Activated naive CD4-positive, alpha-beta T cell (primary cell): ENCODE data around the gene GRID1.
"Not testable (repeated sequence)": the region's sequence is repeated elsewhere in the genome, so short reads cannot be mapped to it uniquely, and the experiment has no call there.

ENCODE experiments used
- DNase-seq, 4 experiments: peaks; one replicate each; lab custom pipeline; 2025; lab: John Stamatoyannopoulos, UW

The GRID1 gene

DNA sequence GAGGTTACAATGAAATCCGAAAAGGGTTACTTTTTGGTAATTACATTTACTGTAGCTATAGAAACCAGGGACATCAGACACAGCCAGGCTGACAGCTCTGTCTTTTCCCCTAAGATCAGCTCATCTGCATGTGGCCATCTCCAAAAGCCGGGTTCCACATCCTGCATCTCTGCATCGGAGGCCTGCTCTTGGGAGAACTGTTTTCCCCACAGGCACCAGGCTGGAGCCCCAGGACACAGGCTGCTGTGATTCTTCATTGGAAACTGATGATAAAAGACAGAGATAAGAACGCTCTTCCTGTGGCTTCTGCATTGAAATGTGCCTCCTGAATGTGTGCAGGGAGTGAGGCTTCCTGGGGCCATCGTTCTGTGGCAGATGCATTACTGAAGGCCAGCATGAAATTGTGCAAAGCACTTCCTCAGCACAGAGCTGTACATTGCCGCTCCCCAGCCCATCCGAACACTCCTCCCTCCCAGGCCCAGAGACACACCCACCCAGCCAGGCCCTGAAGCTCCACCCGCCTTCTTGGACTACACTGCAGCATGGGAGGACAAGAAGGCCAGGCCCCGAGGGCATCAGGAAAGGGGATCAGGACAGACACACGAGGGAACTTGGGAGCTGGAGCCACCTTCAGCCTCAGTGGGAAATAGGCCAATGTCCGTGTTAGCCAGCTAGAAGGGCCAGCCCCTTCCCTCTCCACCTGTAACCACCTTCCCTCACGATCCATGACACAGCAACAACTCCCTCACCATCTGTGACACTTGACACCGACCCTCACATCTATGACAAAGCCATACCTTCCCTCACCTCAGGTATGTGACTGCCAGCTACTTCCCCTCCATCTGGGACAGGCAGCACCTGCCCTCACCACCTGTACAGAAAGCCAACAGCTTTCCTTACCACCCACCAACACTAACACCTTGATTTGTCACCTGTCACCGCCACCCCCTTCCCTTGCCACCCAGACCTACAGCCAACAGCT is 113.2 kb downstream of the GRID1 start:
- no peak for DNase-seq

DNA sequence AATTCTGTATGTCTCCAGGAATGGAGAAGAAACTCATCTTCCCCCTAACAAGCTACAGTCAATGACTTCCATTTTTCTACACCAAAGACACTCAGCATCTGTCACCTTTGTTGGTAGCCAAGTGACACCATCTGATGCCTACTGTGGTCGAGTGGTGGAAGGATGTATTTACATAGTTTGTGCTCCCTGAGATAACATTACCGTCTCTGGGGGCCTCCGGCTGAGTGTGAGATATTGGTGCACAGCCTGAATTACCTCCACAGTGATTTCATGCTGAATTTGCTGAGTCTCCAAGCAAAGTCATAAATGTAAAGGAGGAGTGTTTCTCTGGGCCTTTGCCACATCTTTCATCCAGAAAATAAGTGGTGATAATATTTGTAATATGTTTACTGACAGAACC is 114.0 kb downstream of the GRID1 start:
- no peak for DNase-seq

DNA sequence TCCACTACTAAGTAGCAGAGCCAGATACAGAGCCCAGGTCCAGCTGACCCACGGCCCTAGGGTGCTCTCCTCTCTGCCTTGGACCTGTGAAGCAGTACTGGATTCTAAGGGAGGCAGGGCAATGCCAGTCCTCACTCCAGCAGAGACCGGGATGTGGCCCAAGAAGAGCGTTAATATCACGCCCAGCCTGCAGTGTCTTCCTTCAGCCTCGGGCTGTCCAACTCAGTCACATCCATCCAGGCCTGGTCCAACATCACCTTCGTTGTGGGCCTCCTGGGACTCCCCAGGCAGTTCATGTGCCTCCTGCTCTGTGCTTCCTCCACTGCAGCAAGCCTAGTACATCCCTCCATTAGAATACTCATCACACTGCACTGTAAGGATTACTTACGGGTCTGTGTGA is 114.5 kb downstream of the GRID1 start:
- no peak for DNase-seq

DNA sequence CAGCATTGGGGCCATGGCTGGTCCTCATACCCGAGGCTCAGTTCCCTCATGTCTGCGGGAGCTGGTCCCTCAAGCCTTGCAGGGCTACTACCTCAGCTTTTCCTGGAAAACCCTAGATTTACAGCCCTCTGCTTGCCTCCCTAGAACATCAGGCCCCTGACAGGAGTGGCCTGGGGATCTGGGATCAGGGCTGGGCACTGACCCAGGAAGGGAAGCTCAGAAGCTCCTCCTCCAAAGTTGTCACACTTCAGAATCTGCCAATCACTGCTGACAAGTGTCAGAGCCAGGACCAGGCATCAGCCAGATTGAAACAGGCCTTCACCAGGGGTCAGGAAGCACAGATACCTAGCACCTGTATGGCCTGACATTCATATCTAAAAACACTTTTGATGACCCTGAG is 115.2 kb downstream of the GRID1 start:
- no peak for DNase-seq

DNA sequence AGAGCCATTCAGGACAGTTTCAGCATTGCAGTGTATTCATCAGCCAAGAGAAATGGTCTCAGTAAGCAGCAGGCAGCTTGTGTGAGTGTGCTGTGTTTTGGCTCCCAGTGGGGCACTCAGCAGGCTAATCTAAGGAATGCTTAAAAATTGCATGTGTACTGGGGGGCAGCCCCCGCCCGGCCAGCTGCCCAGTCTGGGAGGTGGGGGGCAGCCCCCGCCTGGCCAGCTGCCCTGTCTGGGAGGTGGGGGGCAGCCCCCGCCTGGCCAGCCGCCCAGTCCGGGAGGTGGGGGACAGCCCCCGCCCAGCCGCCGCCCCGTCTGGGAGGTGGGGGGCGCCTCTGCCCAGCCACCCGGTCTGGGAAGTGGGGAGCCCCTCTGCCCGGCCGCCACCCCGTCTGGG is 116.2 kb downstream of the GRID1 start:
- DNase-seq = no peak

DNA sequence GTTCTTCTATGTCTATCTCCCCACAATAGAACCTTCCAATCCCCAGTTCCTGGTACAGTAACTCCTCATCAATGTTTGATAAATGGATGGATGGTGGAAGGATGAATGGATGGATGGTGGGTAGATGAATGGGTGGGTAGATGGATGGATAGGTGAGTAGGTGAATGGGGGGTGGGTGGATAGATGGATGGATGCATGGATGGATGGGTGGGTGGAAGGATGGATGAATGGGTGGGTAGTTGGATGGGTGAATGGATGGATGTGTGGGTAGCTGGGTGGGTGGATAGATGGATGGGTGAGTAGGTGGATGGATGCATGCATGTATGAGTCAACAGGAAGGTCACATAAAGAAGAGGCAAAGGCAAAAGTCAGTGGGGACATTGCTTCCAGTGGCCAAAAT is 116.8 kb downstream of the GRID1 start:
- no peak for DNase-seq

DNA sequence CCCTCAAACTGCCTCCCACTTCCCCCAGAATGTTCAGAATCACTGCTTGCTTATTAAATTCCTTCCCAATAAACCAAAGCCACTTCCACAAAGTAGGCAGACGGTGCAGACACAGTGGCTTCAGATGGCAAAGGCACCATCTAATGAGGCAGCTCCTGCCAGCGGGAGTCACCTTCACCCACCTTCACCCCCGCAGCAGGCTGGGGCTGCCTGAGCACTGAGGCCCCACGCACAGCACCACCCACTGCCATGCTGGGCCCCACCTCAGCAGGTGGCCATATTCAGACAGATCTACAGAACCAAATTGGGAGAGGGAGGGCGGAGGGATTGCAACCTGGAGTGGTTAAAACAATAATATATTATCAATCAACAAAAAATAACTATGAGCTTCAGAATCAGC is 118.5 kb downstream of the GRID1 start:
- no peak for DNase-seq

DNA sequence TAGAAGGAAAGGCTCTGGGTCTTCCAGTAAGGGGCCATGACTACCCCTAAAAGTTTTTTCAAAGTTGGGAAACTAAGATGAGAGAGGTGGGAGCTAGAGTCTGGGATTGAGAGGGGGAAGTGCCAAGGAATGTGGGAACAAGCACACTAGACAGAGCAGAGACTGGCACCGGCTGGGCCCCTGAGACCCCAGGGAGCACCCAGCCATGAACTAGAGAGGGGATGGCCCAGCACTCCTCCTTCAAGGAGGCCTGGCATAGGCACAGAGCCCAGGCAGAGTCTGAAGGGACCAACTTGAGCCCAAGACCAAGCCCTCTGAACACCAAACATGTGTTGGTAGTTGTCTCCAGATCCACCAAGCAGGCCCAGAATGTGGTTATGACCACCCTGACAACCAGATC is 119.0 kb downstream of the GRID1 start:
- DNase-seq = no peak

DNA sequence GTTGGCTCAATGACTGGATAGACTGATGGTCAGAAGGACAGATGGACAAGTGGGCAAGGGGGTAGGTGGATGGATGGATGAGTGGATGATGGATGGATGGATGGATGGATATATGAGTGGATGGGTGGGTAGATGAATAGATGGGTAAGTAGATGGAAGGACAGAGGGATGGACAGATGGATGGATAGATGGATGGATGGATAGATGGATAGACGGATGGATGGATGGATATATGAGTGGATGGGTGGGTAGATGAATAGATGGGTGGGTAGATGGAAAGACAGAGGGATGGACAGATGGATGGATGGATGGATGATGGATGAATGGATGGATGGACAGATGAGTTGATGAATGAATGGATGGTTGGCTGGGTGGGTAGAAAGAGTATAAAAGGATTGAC is 119.5 kb downstream of the GRID1 start:
- DNase-seq = no peak

DNA sequence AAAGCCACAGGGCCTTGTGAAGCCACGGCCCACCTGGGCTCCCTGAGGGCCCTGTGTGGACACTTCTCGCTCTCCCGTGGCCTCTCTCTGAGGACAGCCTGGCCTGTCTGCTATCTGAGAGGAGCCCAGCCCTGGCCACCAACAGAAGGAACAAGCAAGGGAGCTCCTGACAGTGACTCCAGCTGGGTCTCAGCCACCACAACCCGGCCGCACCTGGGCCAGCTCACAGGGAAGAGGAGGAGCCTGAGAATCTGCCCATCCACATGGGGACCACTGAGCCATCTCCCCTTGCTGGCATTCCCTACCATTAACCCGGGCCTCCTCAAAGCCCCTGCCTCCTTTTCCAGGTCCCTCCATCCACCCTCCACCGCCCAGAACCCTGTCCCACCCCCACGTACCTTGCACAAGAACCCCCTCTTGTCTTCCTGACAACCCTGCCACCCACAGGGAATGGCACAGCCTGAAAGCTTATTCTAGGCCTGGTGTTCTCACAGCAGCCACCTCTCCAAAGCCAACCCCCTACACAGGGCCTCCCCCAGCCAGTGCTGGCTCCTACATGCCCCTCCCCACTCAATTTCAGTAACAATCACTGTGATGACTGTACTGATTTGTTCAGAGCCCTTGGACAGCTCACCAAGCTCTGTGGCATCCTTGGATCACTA is 120.2 kb downstream of the GRID1 start:
- no peak for DNase-seq

DNA sequence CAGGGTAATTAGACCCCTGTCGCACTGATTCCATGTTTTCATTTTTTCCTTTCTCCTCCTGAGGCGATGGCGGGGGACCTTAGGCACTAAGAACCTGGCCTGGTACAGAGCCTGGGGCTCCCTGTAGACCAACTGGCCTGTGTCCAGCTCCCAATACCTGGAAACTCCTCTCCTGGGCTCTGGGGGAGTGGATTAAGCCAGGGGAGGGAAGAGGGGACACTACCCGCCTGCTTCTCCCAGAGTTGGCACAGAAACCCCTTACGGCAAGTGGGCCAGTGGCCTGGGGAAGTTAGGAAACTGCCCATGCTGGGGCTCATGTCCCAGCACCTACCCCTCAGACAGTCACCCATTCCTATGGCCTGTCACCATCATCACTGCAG is 121.6 kb downstream of the GRID1 start:
- DNase-seq = no peak

DNA sequence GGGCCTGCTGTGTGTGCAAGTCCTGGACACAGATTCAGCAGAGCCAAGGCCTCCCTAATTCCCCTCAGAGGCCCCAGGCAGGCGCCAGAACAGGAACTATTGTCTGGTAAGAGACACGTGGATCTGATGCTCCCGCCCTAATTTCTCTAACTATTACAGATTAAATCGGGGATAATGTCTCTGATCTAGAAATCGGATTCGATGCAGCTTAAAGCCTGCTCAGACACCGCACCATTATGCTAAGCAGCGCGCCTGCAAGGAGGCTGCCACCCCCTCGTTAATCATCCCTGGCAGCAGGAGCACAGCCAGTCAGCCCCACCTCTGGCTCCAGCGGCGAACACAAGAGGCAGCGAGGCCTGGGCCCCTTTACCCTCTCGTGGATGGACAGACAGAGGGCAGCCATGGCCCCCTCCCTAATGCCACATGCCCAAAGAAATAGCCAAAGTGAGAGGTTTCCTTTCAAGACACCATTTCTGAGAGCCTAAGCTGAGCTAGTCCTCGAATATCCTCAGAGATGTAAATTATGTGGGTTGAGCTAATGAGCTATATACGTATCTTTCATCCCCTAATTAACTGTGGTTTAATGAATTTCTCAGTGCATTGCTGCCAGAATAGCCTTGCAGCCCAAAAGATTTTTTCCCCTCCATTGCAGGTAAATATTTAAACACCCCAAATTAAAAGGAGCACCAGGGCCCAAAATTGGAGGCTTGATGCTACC is 122.1 kb downstream of the GRID1 start:
- no peak for DNase-seq

DNA sequence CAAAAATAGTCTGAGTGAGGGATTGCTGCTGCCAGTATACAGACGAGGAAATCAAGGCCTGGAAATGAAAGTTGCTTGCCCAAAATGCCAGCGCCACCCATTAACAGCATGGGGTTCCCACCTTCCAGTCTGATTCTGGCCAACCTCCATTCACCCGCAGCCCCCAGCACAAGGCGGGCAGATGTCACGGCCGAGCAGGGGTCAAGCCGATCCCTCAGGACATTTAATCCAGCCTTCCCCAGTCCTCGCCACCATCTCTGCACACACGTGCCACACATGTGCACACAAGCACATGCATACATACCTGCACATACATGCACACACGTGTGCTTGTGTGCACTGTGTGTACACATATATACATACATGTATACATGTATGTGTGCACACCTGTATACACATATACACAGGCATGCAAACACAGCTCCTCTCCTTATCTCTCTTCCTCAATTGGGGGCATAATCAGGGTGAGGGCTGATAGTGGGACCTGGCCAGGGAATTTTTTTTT is 122.9 kb downstream of the GRID1 start:
- no peak for DNase-seq

DNA sequence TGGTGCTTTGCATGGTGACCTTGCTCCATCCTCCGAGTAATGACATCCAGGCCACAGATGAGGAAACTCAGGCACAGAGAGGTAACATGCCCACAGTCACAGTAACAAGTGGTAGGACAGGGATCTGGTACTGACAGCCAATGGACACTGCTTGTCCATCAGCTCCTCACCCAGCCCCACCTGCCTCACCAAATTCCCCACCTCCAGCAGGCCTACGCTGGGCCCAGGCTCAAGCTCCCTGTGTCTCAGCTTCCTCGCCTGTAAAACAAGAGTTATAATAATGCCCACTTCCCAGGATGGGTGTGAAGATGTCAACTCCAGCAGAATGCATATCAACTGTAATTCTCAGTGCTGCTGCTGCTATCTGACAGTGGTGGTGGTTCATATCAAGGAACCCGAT is 123.8 kb downstream of the GRID1 start:
- no peak for DNase-seq

DNA sequence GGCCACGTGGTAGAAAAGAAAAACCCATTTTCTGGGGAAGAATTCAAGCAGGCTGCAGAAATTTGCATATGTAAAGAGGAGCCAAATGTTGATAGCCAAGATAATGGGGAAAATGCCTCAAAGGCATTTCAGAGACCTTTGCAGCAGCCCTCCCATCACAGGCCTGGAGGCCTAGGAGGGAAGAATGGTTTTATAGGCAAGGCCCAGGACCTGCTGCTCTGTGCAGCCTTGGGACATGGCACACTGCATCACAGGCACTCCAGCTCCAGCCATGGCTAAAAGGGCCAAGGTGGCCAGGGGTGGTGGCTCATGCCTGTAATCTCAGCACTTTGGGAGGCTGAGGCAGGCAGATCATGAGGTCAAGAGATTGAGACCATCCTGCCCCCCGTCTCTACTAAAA is 128.5 kb downstream of the GRID1 start:
- not testable (repeated sequence) for DNase-seq

DNA sequence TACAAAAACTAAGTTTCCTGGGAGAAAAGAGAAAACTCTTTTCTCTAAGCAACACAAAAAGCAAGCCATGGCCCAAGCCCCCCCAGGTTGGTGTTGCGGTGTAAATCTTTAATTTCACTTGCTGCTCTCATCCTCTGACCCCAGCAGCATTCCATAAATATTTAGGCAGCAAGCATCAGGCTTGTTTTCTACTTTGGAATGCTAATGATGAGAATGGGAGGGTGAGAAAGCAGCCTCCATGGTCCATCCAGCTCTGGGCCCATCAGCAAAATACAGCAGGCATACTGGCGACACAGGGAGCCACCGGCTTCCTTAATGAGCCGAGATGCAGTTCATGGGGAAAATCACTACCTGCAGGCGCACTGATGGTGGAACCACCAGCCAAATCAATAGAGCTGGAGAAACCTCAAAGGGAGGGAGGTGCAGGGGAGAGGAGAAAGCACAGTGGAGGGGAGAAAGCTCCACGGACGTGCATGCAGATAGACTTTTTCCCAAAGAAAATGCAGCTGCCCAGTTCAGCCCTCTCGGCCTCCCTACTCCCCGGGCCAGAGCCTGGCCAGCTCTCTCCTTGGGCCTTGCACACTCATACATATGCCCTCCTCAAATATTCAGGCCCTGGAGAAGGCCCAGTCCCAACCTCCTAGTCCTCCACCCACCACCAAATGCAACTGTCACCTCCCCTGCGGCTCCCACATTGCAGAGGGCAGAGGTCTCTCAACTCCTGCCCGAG is 131.9 kb downstream of the GRID1 start:
- no peak for DNase-seq

DNA sequence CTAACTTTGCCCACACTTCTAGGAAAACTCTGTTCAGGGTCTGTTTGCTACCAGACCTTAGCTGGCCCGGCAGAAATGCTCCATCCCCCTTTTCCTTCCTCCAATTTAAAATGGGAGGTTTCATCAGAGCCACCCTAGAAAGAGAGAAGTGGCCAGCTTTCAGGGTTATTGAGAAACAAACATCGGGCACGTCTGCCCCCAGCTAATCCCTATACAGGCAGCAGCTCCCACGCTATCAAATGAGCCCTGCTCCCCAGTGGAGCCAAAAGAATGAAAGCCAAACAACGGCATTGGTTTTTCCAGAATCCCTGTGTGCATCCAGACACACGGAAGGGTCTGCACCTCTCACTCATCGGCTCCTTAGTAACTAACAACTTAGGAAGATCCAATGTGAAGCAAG is 132.5 kb downstream of the GRID1 start:
- no peak for DNase-seq

DNA sequence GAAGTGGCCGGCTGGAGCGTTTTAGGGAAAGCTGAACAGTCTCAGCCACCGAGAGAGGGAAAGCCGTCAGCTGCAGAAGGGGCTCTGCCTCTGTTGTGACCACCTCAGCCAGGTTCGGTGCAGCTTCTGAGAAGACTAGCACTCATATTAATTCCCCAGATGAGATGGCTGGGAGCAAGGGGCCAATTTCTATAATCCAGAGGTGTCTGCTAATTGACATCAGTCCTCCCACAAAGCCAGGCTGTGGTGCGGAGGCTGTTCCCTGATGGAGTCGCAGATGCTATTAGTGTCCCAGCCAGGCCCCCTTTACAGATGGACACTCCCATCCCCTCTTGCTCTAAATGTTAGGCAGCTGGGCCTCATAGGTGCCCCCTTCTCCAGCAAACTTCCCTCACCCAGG is 133.5 kb downstream of the GRID1 start:
- no peak for DNase-seq

DNA sequence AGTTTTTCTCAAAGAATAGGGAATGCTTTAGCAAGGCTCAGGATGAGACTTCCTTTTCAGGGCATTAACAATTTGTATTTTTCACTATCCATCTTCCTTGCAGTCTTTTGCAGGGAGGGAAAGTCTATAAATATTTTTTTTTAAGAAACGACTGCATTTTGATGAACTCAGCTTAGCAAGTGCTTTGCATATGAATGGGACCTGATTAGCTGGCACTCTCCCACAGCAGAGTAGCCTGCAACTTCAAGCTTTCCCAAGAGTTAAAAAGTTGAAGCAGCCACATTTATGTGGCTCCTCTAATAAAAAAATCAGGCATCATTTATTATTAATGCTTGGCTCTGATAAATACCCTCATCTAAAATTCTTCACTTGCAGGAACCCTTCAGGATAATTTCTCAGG is 134.0 kb downstream of the GRID1 start:
- DNase-seq = no peak

DNA sequence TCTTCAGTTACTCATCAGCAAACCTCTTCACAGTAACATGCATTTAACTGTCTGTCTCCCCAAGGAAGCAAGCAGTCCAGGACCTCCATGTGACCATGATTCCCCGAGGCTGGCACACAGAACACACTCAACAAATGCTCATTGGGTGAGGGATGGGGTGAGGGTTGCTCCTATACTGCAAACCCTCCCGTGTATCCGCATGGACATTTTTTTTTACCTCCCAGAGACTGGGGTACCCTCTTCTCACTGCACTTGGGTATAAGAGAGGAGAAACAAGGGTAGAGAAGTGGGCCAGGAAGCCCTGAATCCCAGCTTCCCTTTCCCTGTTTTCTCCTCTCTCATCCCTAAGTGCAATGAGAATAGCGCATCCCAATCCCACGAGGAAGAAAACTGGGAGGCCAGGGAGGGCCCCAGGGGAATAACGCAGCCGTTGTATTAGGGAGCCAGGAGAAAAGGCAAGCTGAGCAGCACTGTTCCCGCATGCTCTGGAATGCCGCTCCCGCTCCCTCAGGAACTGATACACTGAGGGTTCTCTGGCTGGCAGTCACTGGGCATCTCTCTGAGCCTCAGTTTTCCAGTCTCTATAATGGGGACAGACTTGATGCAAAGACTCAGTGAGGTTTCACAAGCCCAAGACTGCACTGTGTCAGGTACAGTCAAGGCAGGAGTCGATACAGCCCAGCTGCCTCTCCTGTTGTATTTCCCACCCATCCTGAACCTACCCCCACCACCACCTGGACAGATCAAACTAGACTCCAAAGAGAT is 134.6 kb downstream of the GRID1 start:
- no peak for DNase-seq

DNA sequence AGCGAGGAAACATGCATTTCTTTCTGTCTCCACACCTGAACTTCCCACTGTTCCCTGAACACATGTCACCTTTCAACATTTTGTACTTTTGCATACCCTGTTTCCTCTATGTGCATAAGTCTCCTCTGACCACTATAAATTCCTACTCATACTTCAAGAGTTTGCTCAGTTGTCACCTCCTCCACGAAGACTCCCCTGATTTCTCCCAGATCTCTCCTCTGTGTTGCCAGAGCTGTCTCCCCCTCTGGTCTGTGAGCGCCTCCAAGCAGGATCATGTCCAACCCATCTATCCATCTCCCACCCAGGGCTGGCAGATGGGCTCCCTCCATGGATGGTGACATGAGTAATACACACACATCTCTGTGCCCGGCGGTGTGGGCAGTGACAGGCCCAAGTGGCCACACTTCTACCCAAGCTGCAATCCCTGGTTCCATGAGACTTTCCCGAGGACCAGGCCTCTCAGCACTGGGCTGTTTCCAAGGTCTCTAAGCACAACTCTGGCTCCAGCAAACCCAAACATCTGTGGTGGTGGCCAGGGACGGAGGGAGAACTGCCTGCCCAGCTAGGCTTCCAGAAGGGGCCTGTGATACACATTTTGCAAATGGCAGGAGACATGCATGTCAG is 135.9 kb downstream of the GRID1 start:
- DNase-seq = no peak
